Measurements from ENCODE around the gene TMC5.

GRCh38 chr16:19419698-19420075 lies 2.0 kb downstream of the TMC5 start:
- no peak for TF ChIP-seq CTCF (IDR thresholded peaks at IDR 0.05)
- TF ChIP-seq POLR2A (IDR thresholded peaks at IDR 0.05) = no peak
